IMR-90 (cell line): ENCODE measurements around the gene MALRD1. TPM values are rescaled to one million over a fixed set of nuclear protein-coding genes. Genes with fewer than 3 reads are reported as not detected.

Experiments
- ATAC-seq: fragments of 200-7000 bp; cut with Tn5 transposase; 2 replicates; pipeline ENCODE4 v1.9.1; 2020; ENCODE audit warnings: low read depth, mild to moderate bottlenecking, moderate library complexity
- BruUV-seq: library from RNA; stranded (reverse); fragments of 400-500 nt; replicated peaks from 2 replicates; lab custom pipeline; 2021; lab: Mats Ljungman, UMichigan
- CTCF ChIA-PET: fragments of 300-600 bp; formaldehyde crosslinking; extraction: SDS; loops from one replicate; lab custom pipeline; 2021; ENCODE audit warnings: antibody characterized with exemption; lab: Yijun Ruan, JAX
- POLR2A ChIA-PET: fragments of 300-600 bp; sonication (Branson Sonifier 250); formaldehyde crosslinking; loops from one replicate; lab custom pipeline; 2022; ENCODE audit warnings: antibody characterized with exemption; ENCODE audit not compliant: unreplicated experiment; lab: Charles Lee
- DNase-seq: peaks from one replicate; pipeline ENCODE4 v3.0.0; 2013
- H2AFZ ChIP-seq: replicated peaks from 2 replicates; pipeline ENCODE3; 2013; ENCODE audit warnings: low read length, mild to moderate bottlenecking; ENCODE audit not compliant: poor library complexity
- H2AK5ac ChIP-seq: 2 replicates; pipeline ENCODE4 v1.6.1; 2013; ENCODE audit warnings: low read depth, low read length, inconsistent platforms
- H2AK9ac ChIP-seq: replicated peaks from 2 replicates; pipeline ENCODE3; 2013; ENCODE audit warnings: mild to moderate bottlenecking, low read depth, low read length, moderate library complexity; ENCODE audit not compliant: poor library complexity
- H2BK120ac ChIP-seq: 2 replicates; pipeline ENCODE4 v1.6.1; 2013; ENCODE audit warnings: low read depth, low read length, inconsistent platforms
- H2BK15ac ChIP-seq: 3 replicates; pipeline ENCODE4 v1.6.1; 2013; ENCODE audit warnings: low read depth, low read length, inconsistent platforms
- H2BK20ac ChIP-seq: 2 replicates; pipeline ENCODE4 v1.6.1; 2013; ENCODE audit warnings: low read depth, mild to moderate bottlenecking, inconsistent platforms, low read length, moderate library complexity
- H2BK5ac ChIP-seq: 2 replicates; pipeline ENCODE4 v1.6.1; 2013; ENCODE audit warnings: mild to moderate bottlenecking, low read depth, low read length, inconsistent platforms; ENCODE audit not compliant: poor library complexity, severe bottlenecking
- H3K14ac ChIP-seq: replicated peaks from 2 replicates; pipeline ENCODE4 v1.6.1; 2013; ENCODE audit warnings: low read depth, low read length, inconsistent platforms
- H3K18ac ChIP-seq: 2 replicates; pipeline ENCODE4 v1.6.1; 2013; ENCODE audit warnings: low read depth, low read length, control low read depth
- H3K23ac ChIP-seq: 2 replicates; pipeline ENCODE4 v1.6.1; 2013; ENCODE audit warnings: low read depth, low read length, inconsistent platforms
- H3K27ac ChIP-seq: 2 replicates; pipeline ENCODE4 v1.5.1; 2013; ENCODE audit warnings: mild to moderate bottlenecking, control low read depth, low read length; ENCODE audit not compliant: insufficient read depth
- H3K27me3 ChIP-seq: 2 replicates; pipeline ENCODE4 v1.6.1; 2013; ENCODE audit warnings: low read length; ENCODE audit not compliant: control insufficient read depth, insufficient read depth
- H3K36me3 ChIP-seq: 2 replicates; pipeline ENCODE4 v1.6.1; 2013; ENCODE audit warnings: low read length, mixed read lengths; ENCODE audit not compliant: control insufficient read depth, insufficient read depth
- H3K4ac ChIP-seq: 2 replicates; pipeline ENCODE4 v1.6.1; 2013; ENCODE audit warnings: low read depth, low read length, inconsistent platforms
- H3K4me1 ChIP-seq: 2 replicates; pipeline ENCODE4 v1.6.1; 2013; ENCODE audit warnings: low read length, mixed read lengths; ENCODE audit not compliant: control insufficient read depth, insufficient read depth
- H3K4me2 ChIP-seq: 2 replicates; pipeline ENCODE4 v1.6.1; 2013; ENCODE audit warnings: low read depth, mild to moderate bottlenecking, control low read depth, low read length, moderate library complexity
- H3K4me3 ChIP-seq: 2 replicates; pipeline ENCODE4 v1.5.1; 2013; ENCODE audit warnings: low read depth, mild to moderate bottlenecking, control low read depth, low read length, moderate library complexity; ENCODE audit not compliant: insufficient read depth
- H3K56ac ChIP-seq: 2 replicates; pipeline ENCODE4 v1.6.1; 2013; ENCODE audit warnings: low read length, inconsistent platforms; ENCODE audit not compliant: insufficient read depth; ENCODE audit errors: extremely low read depth
- H3K79me1 ChIP-seq, 2 experiments: 2 replicates each; pipeline ENCODE4 v1.6.1; 2013; ENCODE audit warnings: low read length in 2 of 2, inconsistent platforms in 1 of 2, low read depth in 1 of 2
- H3K9ac ChIP-seq: 2 replicates; pipeline ENCODE4 v1.6.1; 2013; ENCODE audit warnings: low read depth, low read length, control low read depth
- H3K9me1 ChIP-seq: 2 replicates; pipeline ENCODE4 v1.6.1; 2013; ENCODE audit warnings: low read length, inconsistent platforms; ENCODE audit not compliant: insufficient read depth
- H3K9me3 ChIP-seq: 2 replicates; pipeline ENCODE4 v1.6.1; 2013; ENCODE audit warnings: low read length; ENCODE audit not compliant: control insufficient read depth, insufficient read depth
- H4K20me1 ChIP-seq: 2 replicates; pipeline ENCODE4 v1.6.1; 2013; ENCODE audit warnings: low read length, inconsistent platforms; ENCODE audit not compliant: insufficient read depth
- H4K5ac ChIP-seq: 2 replicates; pipeline ENCODE4 v1.6.1; 2013; ENCODE audit warnings: mild to moderate bottlenecking, low read depth, low read length, control low read depth
- H4K8ac ChIP-seq, 2 experiments: 2 replicates each; pipeline ENCODE4 v1.6.1; 2013; ENCODE audit warnings: low read depth in 2 of 2, low read length in 2 of 2, control low read depth in 1 of 2, inconsistent platforms in 1 of 2
- H4K91ac ChIP-seq: 2 replicates; pipeline ENCODE4 v1.6.1; 2013; ENCODE audit warnings: low read depth, low read length, inconsistent platforms; ENCODE audit not compliant: insufficient read depth
- CEBPB ChIP-seq: IDR thresholded peaks from 2 replicates; pipeline ENCODE4 v1.6.1; 2012; ENCODE audit warnings: low read depth, low read length, improper control_type of control experiment
- MXI1 ChIP-seq: IDR thresholded peaks from 2 replicates; pipeline ENCODE4 v1.6.1; 2012; ENCODE audit warnings: low read depth, mild to moderate bottlenecking, low read length, moderate library complexity, borderline replicate concordance
- WGBS, 2 experiments: methylation state at CpG; one replicate each; pipeline versions ENCODE4 v1.1.5 to v1.1.7; 2013; ENCODE audit warnings: missing lambda C conversion rate in 2 of 2; ENCODE audit not compliant: insufficient read length in 1 of 2; ENCODE audit errors: extremely low coverage in 2 of 2; 5-methylcytosine and 5-hydroxymethylcytosine counted together
- dilution Hi-C: fragments of 300-500 bp; cut with HindIII; formaldehyde crosslinking; loops from one replicate; pipeline ENCODE4 v1.14.3; 2018; ENCODE audit warnings: low sequenced_read_pairs; ENCODE audit not compliant: unreplicated experiment
- in situ Hi-C: fragments of 300-500 bp; cut with MboI; formaldehyde crosslinking; loops from 3 replicates; pipeline ENCODE4 v1.14.3; 2019; ENCODE audit warnings: low sequenced_read_pairs, inconsistent platforms, mixed read lengths
- intact Hi-C: fragments of 100-400 bp; cut with micrococcal nuclease; formaldehyde crosslinking; loops from 2 replicates; pipeline ENCODE4 v1.10.0; 2022
- polyA plus RNA-seq, 3 experiments: library from polyadenylated mRNA; depleted of rRNA; stranded (reverse); fragments of >200 nt; gene quantifications; 2 replicates each; pipeline ENCODE4 v1.2.3, GENCODE V29; 2012; ENCODE audit warnings: low replicate concordance in 1 of 3
- total RNA-seq: library from RNA; depleted of rRNA; stranded (reverse); fragments of >200 nt; gene quantifications from 2 replicates; pipeline ENCODE4 v1.2.3, GENCODE V29; 2012
- TF ChIP-seq, protein P1 (sequence below): conservative IDR thresholded peaks from 2 replicates; pipeline ENCODE4 v1.5.1; 2012; ENCODE audit warnings: mild to moderate bottlenecking, low read depth, low read length, improper control_type of control experiment

Gene MALRD1
- total and polyA plus RNA-seq, 2 of the 4 experiments (the other 2 are of a cell fraction): 0.34 to 1.1 TPM

DNA sequence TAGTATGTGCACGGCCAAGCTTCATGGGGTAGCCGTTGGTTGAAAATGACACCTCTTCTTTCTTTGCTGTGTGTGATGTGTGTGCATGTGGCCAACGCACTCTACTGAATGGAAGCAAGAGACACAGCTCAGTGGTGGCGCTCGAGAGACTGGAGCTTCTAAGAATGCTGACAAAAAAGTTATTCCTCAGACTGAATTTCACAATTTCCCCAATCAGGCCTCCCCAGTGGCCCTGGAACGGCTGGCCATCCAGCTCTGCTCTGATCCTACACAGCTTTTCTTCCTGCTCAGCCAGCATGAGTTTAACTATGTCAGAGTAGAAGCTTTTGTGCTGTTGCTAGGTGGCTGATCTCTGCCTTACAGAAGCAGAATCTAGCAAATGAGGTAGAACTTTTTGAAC, 581.0 kb downstream of the MALRD1 start:
- WGBS, 2 experiments: no CpG with 5 or more reads among the region's 6 CpGs
- Histone ChIP-seq H3K18ac (peak overlapping the region; percentile 40; the same call in 1 of the 2 replicates), H2AFZ (peak overlapping the region; percentile 80), H3K9me3 (no peaks in the 10 kb centered on the region), H3K14ac (peak overlapping the region; percentile 49; the same call in 1 of the 2 replicates), H2BK15ac (no peak overlapping the region; the same call in 2 of the 3 replicates), H4K91ac (0 out of 2 replicates have a peak overlapping the region, but pooled peaks have one; percentile 57), H3K27me3 (no peaks in the 10 kb centered on the region), H3K4ac (peak overlapping the region; percentile 51; the same call in 1 of the 2 replicates), H3K79me1 (no peaks in the 10 kb centered on the region), H3K23ac (no peak overlapping the region), H4K20me1 (no peaks in the 10 kb centered on the region), H4K5ac (peak overlapping the region; percentile 5; the same call in 1 of the 2 replicates), H3K4me3 (no peak overlapping the region), H3K9ac (no peak overlapping the region), H3K9me1 (no peaks in the 10 kb centered on the region), H2AK5ac (no peak overlapping the region), H3K4me1 (peaks cover 5% of the 10 kb centered on the region), H3K56ac (no peak overlapping the region), H2AK9ac (no peak overlapping the region), H4K8ac (peak overlapping the region in 1 of 2 experiments; percentile 68; a peak in 2 of 4 replicates), H3K27ac (no peak overlapping the region), H2BK20ac (peak overlapping the region; percentile 59; the same call in 1 of the 2 replicates), H3K36me3 (no peaks in the 10 kb centered on the region), H3K4me2 (no peak overlapping the region), H2BK5ac (peak overlapping the region; percentile 49), H2BK120ac (peak overlapping the region; percentile 71)
- TF ChIP-seq, protein P1, sequence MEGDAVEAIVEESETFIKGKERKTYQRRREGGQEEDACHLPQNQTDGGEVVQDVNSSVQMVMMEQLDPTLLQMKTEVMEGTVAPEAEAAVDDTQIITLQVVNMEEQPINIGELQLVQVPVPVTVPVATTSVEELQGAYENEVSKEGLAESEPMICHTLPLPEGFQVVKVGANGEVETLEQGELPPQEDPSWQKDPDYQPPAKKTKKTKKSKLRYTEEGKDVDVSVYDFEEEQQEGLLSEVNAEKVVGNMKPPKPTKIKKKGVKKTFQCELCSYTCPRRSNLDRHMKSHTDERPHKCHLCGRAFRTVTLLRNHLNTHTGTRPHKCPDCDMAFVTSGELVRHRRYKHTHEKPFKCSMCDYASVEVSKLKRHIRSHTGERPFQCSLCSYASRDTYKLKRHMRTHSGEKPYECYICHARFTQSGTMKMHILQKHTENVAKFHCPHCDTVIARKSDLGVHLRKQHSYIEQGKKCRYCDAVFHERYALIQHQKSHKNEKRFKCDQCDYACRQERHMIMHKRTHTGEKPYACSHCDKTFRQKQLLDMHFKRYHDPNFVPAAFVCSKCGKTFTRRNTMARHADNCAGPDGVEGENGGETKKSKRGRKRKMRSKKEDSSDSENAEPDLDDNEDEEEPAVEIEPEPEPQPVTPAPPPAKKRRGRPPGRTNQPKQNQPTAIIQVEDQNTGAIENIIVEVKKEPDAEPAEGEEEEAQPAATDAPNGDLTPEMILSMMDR: peak; percentile 39
- TF ChIP-seq CEBPB: peak; percentile 53; the same call in 1 of the 2 replicates
- TF ChIP-seq MXI1: no peak
- CTCF ChIA-PET: interaction anchor here (0.9 to 1.2 kb wide), 5 partner anchors 18 to 1031 kb away, joined by 3 to 6 read pairs (median 4); no protein-coding TSS in a partner anchor
- DNase-seq (peak; percentile 67), ATAC-seq (peak; percentile 97)
- BruUV-seq: no TSS peak
- POLR2A ChIA-PET: interaction anchor here (0.5 to 0.6 kb wide), 3 partner anchors 42 to 64 kb away, joined by 3 read pairs; no protein-coding TSS in a partner anchor
- intact Hi-C loops (loop anchor here (1.0 to 10.0 kb wide), 3 partner anchors 159 to 1225 kb away; partner anchors contain the start of gene PLXDC2), in situ Hi-C loops (no loop called here), dilution Hi-C loops (no loop called here)
